ENCODE measurements around the gene SLC22A8.

- TF ChIP-seq POLR2A (IDR thresholded peaks at IDR 0.05) (no peak), CTCF (IDR thresholded peaks at IDR 0.05 in 4 of 5, conservative IDR thresholded peaks at IDR 0.05 in 1 of 5) (peak; percentile 95 to 100 (median 98))
Observed at GRCh38 chr11:63023841-63024648, 8.4 kb upstream of the SLC22A8 start.
